Measurements from ENCODE around the gene RBM6. TPM values are rescaled to one million over a fixed set of nuclear protein-coding genes. Genes with fewer than 3 reads are reported as not detected.

Gene RBM6
- total and polyA plus RNA-seq, 9 of the 15 experiments (the other 6 are each of a cell fraction or from before 2014, with no cell fraction given) = 19.9 to 82.2 (median 57.8) TPM

DNA sequence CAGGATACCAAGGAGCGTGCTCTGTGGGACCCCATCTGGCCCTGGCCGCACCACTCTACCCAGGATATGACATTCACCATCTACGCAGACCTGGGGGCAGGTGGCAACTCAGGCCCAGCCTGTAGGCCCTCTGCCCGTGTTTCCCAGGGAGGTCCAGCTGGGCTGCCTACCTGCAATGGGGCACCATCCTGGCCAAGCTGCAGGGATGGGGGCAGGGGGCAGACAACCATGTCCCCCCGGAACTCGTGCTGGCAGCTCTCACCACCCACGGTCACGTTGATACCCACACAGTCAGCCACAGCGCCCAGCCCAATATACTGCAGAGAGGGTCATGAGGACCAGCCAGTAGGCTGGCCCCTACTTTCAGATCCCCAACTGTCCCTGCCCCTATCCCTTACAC lies 44.2 kb upstream of the RBM6 start:
- Histone ChIP-seq H3K9me1 (ENCODE audit: control insufficient read depth, insufficient read depth, low read length) (no peaks in the 10 kb centered on the region), H3K27me3 (ENCODE audit: control insufficient read depth in 2 of 2, insufficient read depth in 2 of 2, low read length in 2 of 2) (no peaks in the 10 kb centered on the region), H2AFZ (ENCODE audit: low read depth, low read length) (no peak overlapping the region), H3K27ac (ENCODE audit: extremely low read depth, low read depth, low read length) (no peak overlapping the region), H3K4me2 (ENCODE audit: insufficient read depth, low read length) (no peak overlapping the region), H3K4me3 (no peak overlapping the region), H3K79me2 (ENCODE audit: control insufficient read depth, insufficient read depth, low read length) (no peaks in the 10 kb centered on the region), H4K20me1 (replicated peaks; ENCODE audit: control insufficient read depth, insufficient read depth, low read length) (no peaks in the 10 kb centered on the region), H3K9ac (ENCODE audit: insufficient read depth in 1 of 2, low read depth in 2 of 2, low read length in 2 of 2) (no peak overlapping the region), H3K36me3 (ENCODE audit: control insufficient read depth, insufficient read depth, low read length) (peaks cover 4% of the 10 kb centered on the region; the same call in 1 of the 3 replicates), H3K9me3 (replicated peaks; ENCODE audit: control insufficient read depth, insufficient read depth, low read depth, low read length) (no peaks in the 10 kb centered on the region), H3K4me1 (replicated peaks in 1 of 2; ENCODE audit: control insufficient read depth in 2 of 2, insufficient read depth in 2 of 2, low read length in 2 of 2) (peaks cover 3 to 12% of the 10 kb centered on the region in 2 experiments; a peak in 4 of 5 replicates)
- 61% methylated on average over 6 of the region's 9 CpGs for WGBS (ENCODE audit: insufficient coverage, low coverage, missing lambda C conversion rate)
- no TSS peak for BruUV-seq (replicated peaks)
- ATAC-seq (no peak), FAIRE-seq (no peak), DNase-seq (ENCODE audit: extremely low read depth in 1 of 4, low spot score in 3 of 4) (no peak)
- POLR2A ChIA-PET = interaction anchor here (0.6 kb wide), 1 partner anchor 1065 kb away, joined by 3 read pairs; no protein-coding TSS in a partner anchor
- TF ChIP-seq MIER1 (IDR thresholded peaks at IDR 0.05; ENCODE audit: low read depth) = no peak
- no peak for TF ChIP-seq EGR1 (conservative IDR thresholded peaks at IDR 0.05)
- TF ChIP-seq MTA1 (IDR thresholded peaks at IDR 0.05; ENCODE audit: borderline replicate concordance) = no peak
- TF ChIP-seq HCFC1 (IDR thresholded peaks at IDR 0.05; ENCODE audit: low read depth, low read length) = no peak
- no peak for TF ChIP-seq SLC30A9 (CRISPR knock-in tag; IDR thresholded peaks at IDR 0.05)
- TF ChIP-seq RAD51 (IDR thresholded peaks at IDR 0.05; ENCODE audit: borderline replicate concordance, low read depth) = no peak
- no peak for TF ChIP-seq SP2 (IDR thresholded peaks at IDR 0.05; ENCODE audit: extremely low read depth, low read depth, low read length, poor library complexity, severe bottlenecking)
- TF ChIP-seq, protein P1, sequence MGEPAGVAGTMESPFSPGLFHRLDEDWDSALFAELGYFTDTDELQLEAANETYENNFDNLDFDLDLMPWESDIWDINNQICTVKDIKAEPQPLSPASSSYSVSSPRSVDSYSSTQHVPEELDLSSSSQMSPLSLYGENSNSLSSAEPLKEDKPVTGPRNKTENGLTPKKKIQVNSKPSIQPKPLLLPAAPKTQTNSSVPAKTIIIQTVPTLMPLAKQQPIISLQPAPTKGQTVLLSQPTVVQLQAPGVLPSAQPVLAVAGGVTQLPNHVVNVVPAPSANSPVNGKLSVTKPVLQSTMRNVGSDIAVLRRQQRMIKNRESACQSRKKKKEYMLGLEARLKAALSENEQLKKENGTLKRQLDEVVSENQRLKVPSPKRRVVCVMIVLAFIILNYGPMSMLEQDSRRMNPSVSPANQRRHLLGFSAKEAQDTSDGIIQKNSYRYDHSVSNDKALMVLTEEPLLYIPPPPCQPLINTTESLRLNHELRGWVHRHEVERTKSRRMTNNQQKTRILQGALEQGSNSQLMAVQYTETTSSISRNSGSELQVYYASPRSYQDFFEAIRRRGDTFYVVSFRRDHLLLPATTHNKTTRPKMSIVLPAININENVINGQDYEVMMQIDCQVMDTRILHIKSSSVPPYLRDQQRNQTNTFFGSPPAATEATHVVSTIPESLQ (CRISPR knock-in tag; IDR thresholded peaks at IDR 0.05) = no peak
- no peak for TF ChIP-seq SIN3A (IDR thresholded peaks at IDR 0.05; ENCODE audit: borderline replicate concordance in 2 of 2, control insufficient read depth in 1 of 2, low read depth in 2 of 2, low read length in 2 of 2)
- CTCF ChIA-PET (ENCODE audit: low intra/inter-chr PET ratio) = no interaction called here
- in situ Hi-C loops (cut with MboI) (no loop called here), intact Hi-C loops (cut with micrococcal nuclease) (no loop called here)
